K562 (cell line): ENCODE data around the gene CACNB2. TPM values are rescaled to one million over a fixed set of nuclear protein-coding genes. Genes with fewer than 3 reads are reported as not detected.

Experiments
- ATAC-seq: fragments of 200-7000 bp; cut with Tn5 transposase; 3 replicates; pipeline ENCODE4 v1.9.1; 2020; ENCODE audit warnings: moderate library complexity
- BruUV-seq: library from RNA; stranded (reverse); fragments of 400-500 nt; replicated peaks from 2 replicates; lab custom pipeline; 2021; lab: Mats Ljungman, UMichigan
- CTCF ChIA-PET: fragments of 300-600 bp; formaldehyde crosslinking; extraction: SDS; loops from one replicate; lab custom pipeline; 2021; ENCODE audit warnings: low intra/inter-chr PET ratio; lab: Yijun Ruan, JAX
- POLR2A ChIA-PET: fragments of 300-600, 350-650 bp; sonication (Branson Sonifier 250); formaldehyde crosslinking; extraction: SDS; loops from one replicate; lab custom pipeline; 2021; ENCODE audit warnings: antibody characterized with exemption, inconsistent platforms; lab: Yijun Ruan, JAX
- DNase-seq, 4 experiments: peaks; one replicate each; pipeline versions ENCODE4 v3.0.0 to v3.0.0-alpha.2; 2011 to 2018; ENCODE audit warnings: low spot score in 3 of 4, mixed read lengths in 3 of 4; ENCODE audit errors: extremely low read depth in 1 of 4
- FAIRE-seq: peaks from 2 replicates; lab custom pipeline; 2011; peaks lifted over from hg19 to GRCh38; lab: Jason Lieb, UNC
- H2AFZ ChIP-seq: 2 replicates; pipeline ENCODE4 v1.6.0; 2011; ENCODE audit warnings: low read depth, low read length, control low read depth, inconsistent platforms
- H3K27ac ChIP-seq: fragments of 200-600 bp; 3 replicates; pipeline ENCODE4 v1.8.0; 2011; ENCODE audit warnings: low read depth, mild to moderate bottlenecking, control low read depth, inconsistent platforms, low read length, moderate library complexity, mixed read lengths; ENCODE audit errors: extremely low read depth
- H3K27me3 ChIP-seq, 2 experiments: fragments of 300-600 bp in 1 of 2; 2 replicates in 1 of 2; 3 replicates in 1 of 2; pipeline versions ENCODE4 v1.6.0 to v1.8.0; 2011; ENCODE audit warnings: inconsistent platforms in 2 of 2, low read length in 2 of 2, mild to moderate bottlenecking in 1 of 2, mixed read lengths in 1 of 2, moderate library complexity in 1 of 2; ENCODE audit not compliant: control insufficient read depth in 2 of 2, insufficient read depth in 2 of 2
- H3K36me3 ChIP-seq: fragments of 300-600 bp; 3 replicates; pipeline ENCODE4 v1.8.0; 2011; ENCODE audit warnings: mild to moderate bottlenecking, low read length, inconsistent platforms; ENCODE audit not compliant: control insufficient read depth, insufficient read depth
- H3K4me1 ChIP-seq, 2 experiments: fragments of 200-600 bp in 1 of 2; replicated peaks in 1 of 2; 2 replicates in 1 of 2; 3 replicates in 1 of 2; pipeline versions ENCODE4 v1.5.1 to v1.8.0; 2011; ENCODE audit warnings: inconsistent platforms in 2 of 2, low read length in 2 of 2, mild to moderate bottlenecking in 1 of 2, mixed read lengths in 1 of 2, moderate library complexity in 1 of 2; ENCODE audit not compliant: control insufficient read depth in 2 of 2, insufficient read depth in 2 of 2
- H3K4me2 ChIP-seq: 2 replicates; pipeline ENCODE4 v1.6.1; 2011; ENCODE audit warnings: low read length, control low read depth, inconsistent platforms, mixed read lengths; ENCODE audit not compliant: insufficient read depth
- H3K4me3 ChIP-seq: fragments of 200-600 bp; sonication (generic), shearing (Covaris generic); 2 replicates; pipeline ENCODE4 v1.5.1; 2016; ENCODE audit warnings: control low read depth, inconsistent platforms
- H3K79me2 ChIP-seq: fragments of 200-600 bp; 3 replicates; pipeline ENCODE4 v1.8.0; 2011; ENCODE audit warnings: low read length, inconsistent platforms; ENCODE audit not compliant: control insufficient read depth, insufficient read depth
- H3K9ac ChIP-seq, 2 experiments: 2 replicates each; pipeline versions ENCODE4 v1.6.0 to v1.6.1; 2011; ENCODE audit warnings: low read depth in 2 of 2, low read length in 2 of 2, control low read depth in 1 of 2, inconsistent platforms in 1 of 2, mild to moderate bottlenecking in 1 of 2, mixed read lengths in 1 of 2; ENCODE audit not compliant: insufficient read depth in 1 of 2
- H3K9me1 ChIP-seq: one replicate; pipeline ENCODE4 v1.6.0; 2011; ENCODE audit warnings: inconsistent platforms, mild to moderate bottlenecking, low read length, moderate library complexity; ENCODE audit not compliant: control insufficient read depth, insufficient read depth
- H3K9me3 ChIP-seq: replicated peaks from 2 replicates; pipeline ENCODE4 v1.5.1; 2011; ENCODE audit warnings: low read depth, low read length, inconsistent platforms; ENCODE audit not compliant: control insufficient read depth, insufficient read depth
- H4K20me1 ChIP-seq: replicated peaks from 2 replicates; pipeline ENCODE4 v1.6.1; 2011; ENCODE audit warnings: low read length, inconsistent platforms, mixed read lengths; ENCODE audit not compliant: control insufficient read depth, insufficient read depth
- C11orf30 ChIP-seq: fragments of 450-650 bp; IDR thresholded peaks from 2 replicates; pipeline ENCODE4 v1.6.1; 2016; ENCODE audit warnings: low read depth, mild to moderate bottlenecking
- E4F1 ChIP-seq: fragments of 250-450 bp; sonication (Bioruptor Pico); IDR thresholded peaks from 2 replicates; pipeline ENCODE4 v1.5.0; 2021; ENCODE audit warnings: mild to moderate bottlenecking, borderline replicate concordance
- FOS ChIP-seq: IDR thresholded peaks from 3 replicates; pipeline ENCODE4 v1.6.1; 2011; ENCODE audit not compliant: insufficient read length; ENCODE audit errors: extremely low read depth
- PTTG1 ChIP-seq: fragments of 450-650 bp; IDR thresholded peaks from 2 replicates; pipeline ENCODE4 v1.6.1; 2016; ENCODE audit warnings: low read depth, mild to moderate bottlenecking, missing genetic modification characterization, missing compliant biosample characterization
- SPI1 ChIP-seq: IDR thresholded peaks from 2 replicates; pipeline ENCODE4 v1.6.1; 2011; ENCODE audit warnings: low read depth, low read length, control low read depth, borderline replicate concordance
- TCF7L2 ChIP-seq: fragments of 150-350 bp; IDR thresholded peaks from 2 replicates; pipeline ENCODE4 v1.6.1; 2016; ENCODE audit warnings: low read depth, mild to moderate bottlenecking, low read length, moderate library complexity
- WHSC1 ChIP-seq: IDR thresholded peaks from one replicate; pipeline ENCODE4 v1.6.1; 2012; ENCODE audit warnings: low read length, control low read depth, inconsistent platforms
- ZBTB17 ChIP-seq: fragments of 450-650 bp; formaldehyde crosslinking; IDR thresholded peaks from 2 replicates; pipeline ENCODE4 v1.4.0; 2020; ENCODE audit warnings: mild to moderate bottlenecking
- ZNF24 ChIP-seq: fragments of 450-650 bp; IDR thresholded peaks from 2 replicates; pipeline ENCODE4 v1.6.1; 2016
- ZNF436 ChIP-seq: fragments of 250-450, 450-650 bp; sonication (Bioruptor Pico); formaldehyde crosslinking; IDR thresholded peaks from 2 replicates; pipeline ENCODE4 v1.7.0; 2020; ENCODE audit warnings: mild to moderate bottlenecking
- WGBS: fragments of 100-300 bp; shearing (Covaris generic); methylation state at CpG from one replicate; pipeline ENCODE4 v1.1.6; 2016; ENCODE audit warnings: low coverage, mixed read lengths; ENCODE audit not compliant: insufficient coverage; ENCODE audit errors: missing lambda C conversion rate; 5-methylcytosine and 5-hydroxymethylcytosine counted together
- in situ Hi-C: fragments of 300-500 bp; cut with MboI; formaldehyde crosslinking; loops from 4 replicates; pipeline ENCODE4 v1.15.0; 2018; ENCODE audit warnings: inconsistent platforms, mixed read lengths
- intact Hi-C: fragments of 100-400 bp; cut with micrococcal nuclease; formaldehyde crosslinking; loops from 2 replicates; pipeline ENCODE4 v1.14.2; 2022
- polyA plus RNA-seq, 8 experiments: library from polyadenylated mRNA; depleted of rRNA in 4 of 8; stranded (reverse) in 5 of 8; unstranded in 3 of 8; fragments of >200 nt; fragmentation: Nextera tagmentation in 2 of 8; fragmentation: Illumina TruSeq in 1 of 8; extraction: Ambion mirVana in 2 of 8; extraction: Trizol in 1 of 8; gene quantifications; 2 replicates each; pipeline versions ENCODE4 v1.2.1 to v1.2.3, GENCODE V29; 2011 to 2014; ENCODE audit warnings: inconsistent platforms in 1 of 8, missing spikeins in 1 of 8
- total RNA-seq, 7 experiments: library from RNA; depleted of rRNA in 6 of 7; stranded (reverse); fragments of >200 nt in 6 of 7; fragmentation: Illumina TruSeq in 2 of 7; extraction: Trizol in 2 of 7; gene quantifications; 2 replicates each; pipeline versions ENCODE4 v1.2.1 to v1.2.3, GENCODE V29; 2011 to 2021; ENCODE audit warnings: low replicate concordance in 1 of 7
- TF ChIP-seq, protein P1 (sequence below): fragments of 250-450 bp; sonication (Bioruptor Pico); IDR thresholded peaks from 2 replicates; pipeline ENCODE4 v1.5.0; 2022; ENCODE audit warnings: mild to moderate bottlenecking
- TF ChIP-seq, protein P2 (sequence below): fragments of 250-450 bp; sonication (Bioruptor Pico); IDR thresholded peaks from 2 replicates; pipeline ENCODE4 v1.5.0; 2020; ENCODE audit warnings: mild to moderate bottlenecking, borderline replicate concordance

The CACNB2 gene
- total and polyA plus RNA-seq, 9 of the 15 experiments (the other 6 are each of a cell fraction or from before 2014, with no cell fraction given): 1.8 to 2.2 TPM; not detected in 7

GRCh38 chr10:18179891-18180290 is 39.7 kb downstream of the CACNB2 start:
- Histone ChIP-seq H3K9ac (no peak overlapping the region), H3K27ac (no peak overlapping the region), H3K9me1 (no peaks in the 10 kb centered on the region), H3K36me3 (no peaks in the 10 kb centered on the region), H3K9me3 (no peaks in the 10 kb centered on the region), H3K4me1 (no peaks in the 10 kb centered on the region), H3K79me2 (no peaks in the 10 kb centered on the region), H3K4me2 (no peak overlapping the region), H4K20me1 (no peaks in the 10 kb centered on the region), H3K27me3 (peaks cover 4 to 14% of the 10 kb centered on the region in 2 experiments; a peak in 4 of 5 replicates), H3K4me3 (no peak overlapping the region), H2AFZ (no peak overlapping the region)
- ChIA-PET POLR2A (no interaction called here), CTCF (no interaction called here)
- WGBS: 0% methylated on average over 6 of the region's 6 CpGs
- DNase-seq (no peak), FAIRE-seq (no peak), ATAC-seq (no peak)
- in situ Hi-C loops: no loop called here
- TF ChIP-seq E4F1: no peak
- TF ChIP-seq, protein P1, sequence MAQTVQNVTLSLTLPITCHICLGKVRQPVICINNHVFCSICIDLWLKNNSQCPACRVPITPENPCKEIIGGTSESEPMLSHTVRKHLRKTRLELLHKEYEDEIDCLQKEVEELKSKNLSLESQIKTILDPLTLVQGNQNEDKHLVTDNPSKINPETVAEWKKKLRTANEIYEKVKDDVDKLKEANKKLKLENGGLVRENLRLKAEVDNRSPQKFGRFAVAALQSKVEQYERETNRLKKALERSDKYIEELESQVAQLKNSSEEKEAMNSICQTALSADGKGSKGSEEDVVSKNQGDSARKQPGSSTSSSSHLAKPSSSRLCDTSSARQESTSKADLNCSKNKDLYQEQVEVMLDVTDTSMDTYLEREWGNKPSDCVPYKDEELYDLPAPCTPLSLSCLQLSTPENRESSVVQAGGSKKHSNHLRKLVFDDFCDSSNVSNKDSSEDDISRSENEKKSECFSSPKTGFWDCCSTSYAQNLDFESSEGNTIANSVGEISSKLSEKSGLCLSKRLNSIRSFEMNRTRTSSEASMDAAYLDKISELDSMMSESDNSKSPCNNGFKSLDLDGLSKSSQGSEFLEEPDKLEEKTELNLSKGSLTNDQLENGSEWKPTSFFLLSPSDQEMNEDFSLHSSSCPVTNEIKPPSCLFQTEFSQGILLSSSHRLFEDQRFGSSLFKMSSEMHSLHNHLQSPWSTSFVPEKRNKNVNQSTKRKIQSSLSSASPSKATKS (CRISPR knock-in tag): no peak
- TF ChIP-seq PTTG1 (tag): no peak
- TF ChIP-seq FOS: no peak
- TF ChIP-seq ZNF436 (CRISPR knock-in tag): no peak
- TF ChIP-seq TCF7L2: no peak
- no peak for TF ChIP-seq ZBTB17 (CRISPR knock-in tag)
- no peak for TF ChIP-seq C11orf30
- TF ChIP-seq SPI1: no peak
- TF ChIP-seq ZNF24: no peak
- no peak for TF ChIP-seq WHSC1
- TF ChIP-seq, protein P2, sequence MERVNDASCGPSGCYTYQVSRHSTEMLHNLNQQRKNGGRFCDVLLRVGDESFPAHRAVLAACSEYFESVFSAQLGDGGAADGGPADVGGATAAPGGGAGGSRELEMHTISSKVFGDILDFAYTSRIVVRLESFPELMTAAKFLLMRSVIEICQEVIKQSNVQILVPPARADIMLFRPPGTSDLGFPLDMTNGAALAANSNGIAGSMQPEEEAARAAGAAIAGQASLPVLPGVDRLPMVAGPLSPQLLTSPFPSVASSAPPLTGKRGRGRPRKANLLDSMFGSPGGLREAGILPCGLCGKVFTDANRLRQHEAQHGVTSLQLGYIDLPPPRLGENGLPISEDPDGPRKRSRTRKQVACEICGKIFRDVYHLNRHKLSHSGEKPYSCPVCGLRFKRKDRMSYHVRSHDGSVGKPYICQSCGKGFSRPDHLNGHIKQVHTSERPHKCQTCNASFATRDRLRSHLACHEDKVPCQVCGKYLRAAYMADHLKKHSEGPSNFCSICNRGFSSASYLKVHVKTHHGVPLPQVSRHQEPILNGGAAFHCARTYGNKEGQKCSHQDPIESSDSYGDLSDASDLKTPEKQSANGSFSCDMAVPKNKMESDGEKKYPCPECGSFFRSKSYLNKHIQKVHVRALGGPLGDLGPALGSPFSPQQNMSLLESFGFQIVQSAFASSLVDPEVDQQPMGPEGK: no peak
- intact Hi-C loops: no loop called here
- BruUV-seq: no TSS peak
